Mesodermal cell (in vitro differentiated cells): ENCODE data around the gene ZDHHC8.
A peak's percentile ranks its signal among the peaks of the same experiment; 100 is the strongest.

Experiments used
- H3K27ac ChIP-seq: 2 replicates; pipeline ENCODE4 v1.7.0; 2013; ENCODE audit warnings: mild to moderate bottlenecking, low read depth, low read length, moderate library complexity; ENCODE audit not compliant: severe bottlenecking
- H3K36me3 ChIP-seq: 2 replicates; pipeline ENCODE4 v1.7.1; 2013; ENCODE audit warnings: mild to moderate bottlenecking, low read length, moderate library complexity; ENCODE audit not compliant: control insufficient read depth, insufficient read depth
- H3K4me1 ChIP-seq: one replicate; pipeline ENCODE4 v1.7.1; 2013; ENCODE audit warnings: mild to moderate bottlenecking, low read length; ENCODE audit not compliant: insufficient read depth, control insufficient read depth, poor library complexity, severe bottlenecking
- H3K4me3 ChIP-seq: 2 replicates; pipeline ENCODE4 v1.7.0; 2013; ENCODE audit warnings: low read length, control low read depth, mild to moderate bottlenecking; ENCODE audit not compliant: insufficient read depth, poor library complexity, severe bottlenecking; ENCODE audit errors: extremely low read depth
- H3K9me3 ChIP-seq: 2 replicates; pipeline ENCODE4 v1.7.1; 2013; ENCODE audit warnings: mild to moderate bottlenecking, low read length, moderate library complexity; ENCODE audit not compliant: control insufficient read depth
- WGBS, 2 experiments: methylation state at CpG; one replicate each; pipeline ENCODE4 v1.1.5; 2013; ENCODE audit warnings: missing lambda C conversion rate in 2 of 2; ENCODE audit not compliant: insufficient coverage in 2 of 2; 5-methylcytosine and 5-hydroxymethylcytosine counted together

Gene ZDHHC8

GRCh38 chr22:20109411-20110358 is 21.9 kb upstream of the ZDHHC8 start:
- no peak overlapping the region for H3K27ac ChIP-seq
- H3K4me3 ChIP-seq = no peak overlapping the region
- H3K4me1 ChIP-seq = no peaks in the 10 kb centered on the region
- WGBS, 2 experiments = 95 to 97% methylated on average over 21 to 23 of the region's 23 CpGs
- H3K9me3 ChIP-seq = no peaks in the 10 kb centered on the region
- peaks cover 92% of the 10 kb centered on the region for H3K36me3 ChIP-seq

GRCh38 chr22:20110359-20110985 is 21.1 kb upstream of the ZDHHC8 start:
- Histone ChIP-seq H3K36me3 (peaks cover 92% of the 10 kb centered on the region), H3K9me3 (no peaks in the 10 kb centered on the region), H3K27ac (peak overlapping the region; percentile 10), H3K4me1 (peaks cover 2% of the 10 kb centered on the region), H3K4me3 (no peak overlapping the region)
- WGBS, 2 experiments = 88 to 96% methylated on average over 7 to 9 of the region's 9 CpGs

DNA sequence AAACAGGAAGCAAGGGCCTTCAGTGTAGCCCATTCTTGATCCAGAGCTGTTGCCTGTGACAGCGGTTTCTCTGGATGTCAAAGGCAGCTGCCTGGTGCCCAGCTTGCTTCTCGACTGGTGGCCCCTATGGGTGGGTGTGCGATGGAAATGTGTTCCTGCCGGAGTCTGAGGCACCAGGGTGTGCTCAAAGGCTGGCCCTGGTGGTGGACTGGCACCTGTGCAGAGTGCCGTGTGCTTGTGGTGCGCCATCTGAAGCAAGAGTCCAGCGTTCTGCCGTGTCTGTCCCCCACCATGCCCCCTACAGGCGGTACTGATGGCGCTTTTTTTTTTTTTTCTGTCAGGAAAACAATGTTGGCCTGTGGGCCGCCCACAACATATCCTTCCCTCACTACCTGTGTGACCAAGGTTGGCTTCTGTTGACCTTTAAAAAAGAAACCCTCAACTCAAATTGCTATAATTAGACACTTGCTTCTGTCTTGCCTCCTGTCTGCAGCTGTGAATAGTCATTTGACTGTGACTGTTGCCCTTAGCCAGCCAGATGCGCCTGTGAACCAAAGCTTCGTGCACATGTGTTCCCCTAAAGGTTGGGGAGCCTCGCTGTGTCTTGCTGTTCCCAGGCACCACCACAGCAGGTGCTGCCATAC is 20.4 kb upstream of the ZDHHC8 start:
- Histone ChIP-seq H3K27ac (peak overlapping the region; percentile 10), H3K4me3 (no peak overlapping the region), H3K9me3 (no peaks in the 10 kb centered on the region), H3K36me3 (peaks cover 92% of the 10 kb centered on the region), H3K4me1 (peaks cover 5% of the 10 kb centered on the region)
- 78 to 84% methylated on average over 14 of the region's 14 CpGs for WGBS, 2 experiments

DNA sequence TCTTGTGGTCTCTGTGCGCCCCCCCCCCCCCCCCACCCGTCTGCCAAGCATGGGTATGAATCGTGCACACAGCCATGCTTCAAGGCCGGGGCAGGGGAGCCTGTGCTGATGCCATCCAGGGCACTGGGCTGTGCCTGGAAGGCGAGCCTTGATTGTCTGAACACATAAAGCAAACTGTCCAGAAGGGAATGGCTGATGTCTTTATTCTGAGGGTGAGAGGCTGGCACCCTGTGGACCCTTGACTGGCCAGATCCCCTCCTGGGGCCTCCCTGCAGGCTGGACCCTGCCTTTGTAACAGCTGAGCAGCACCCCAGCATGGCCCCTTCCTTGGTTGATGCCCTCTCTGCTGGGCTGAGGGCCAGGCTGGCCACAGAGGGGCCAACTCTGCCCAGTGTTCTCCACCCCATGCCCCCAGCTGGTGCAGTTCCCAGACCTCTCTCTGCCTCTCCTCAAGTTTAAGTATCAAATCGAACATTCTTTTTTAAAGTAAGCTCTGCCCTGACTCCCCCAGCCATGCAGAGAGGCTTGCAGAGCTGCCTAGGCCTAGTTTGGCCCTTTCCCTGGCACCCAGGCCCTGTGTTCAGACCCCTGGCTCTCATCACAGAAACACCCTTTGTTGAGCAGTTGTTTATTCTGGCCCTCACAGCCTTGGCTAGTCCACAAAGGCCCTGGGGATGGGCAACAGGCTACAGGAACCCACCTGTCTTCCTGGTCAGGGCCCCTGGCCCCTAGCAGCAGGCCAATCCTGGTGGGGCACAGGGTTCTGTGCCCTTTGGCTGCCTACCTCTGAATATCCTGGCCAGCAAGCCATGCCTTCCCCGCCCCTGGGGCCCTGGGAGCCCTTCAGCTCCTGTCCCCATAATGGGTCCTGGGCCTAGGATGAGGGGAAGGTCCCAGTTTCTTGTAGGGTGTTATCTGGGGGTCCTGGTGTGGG is 19.6 kb upstream of the ZDHHC8 start:
- Histone ChIP-seq H3K27ac (no peak overlapping the region), H3K36me3 (peaks cover 85% of the 10 kb centered on the region), H3K9me3 (no peaks in the 10 kb centered on the region), H3K4me3 (no peak overlapping the region), H3K4me1 (peaks cover 6% of the 10 kb centered on the region)
- 96 to 100% methylated on average over 1 to 5 of the region's 7 CpGs for WGBS, 2 experiments

DNA sequence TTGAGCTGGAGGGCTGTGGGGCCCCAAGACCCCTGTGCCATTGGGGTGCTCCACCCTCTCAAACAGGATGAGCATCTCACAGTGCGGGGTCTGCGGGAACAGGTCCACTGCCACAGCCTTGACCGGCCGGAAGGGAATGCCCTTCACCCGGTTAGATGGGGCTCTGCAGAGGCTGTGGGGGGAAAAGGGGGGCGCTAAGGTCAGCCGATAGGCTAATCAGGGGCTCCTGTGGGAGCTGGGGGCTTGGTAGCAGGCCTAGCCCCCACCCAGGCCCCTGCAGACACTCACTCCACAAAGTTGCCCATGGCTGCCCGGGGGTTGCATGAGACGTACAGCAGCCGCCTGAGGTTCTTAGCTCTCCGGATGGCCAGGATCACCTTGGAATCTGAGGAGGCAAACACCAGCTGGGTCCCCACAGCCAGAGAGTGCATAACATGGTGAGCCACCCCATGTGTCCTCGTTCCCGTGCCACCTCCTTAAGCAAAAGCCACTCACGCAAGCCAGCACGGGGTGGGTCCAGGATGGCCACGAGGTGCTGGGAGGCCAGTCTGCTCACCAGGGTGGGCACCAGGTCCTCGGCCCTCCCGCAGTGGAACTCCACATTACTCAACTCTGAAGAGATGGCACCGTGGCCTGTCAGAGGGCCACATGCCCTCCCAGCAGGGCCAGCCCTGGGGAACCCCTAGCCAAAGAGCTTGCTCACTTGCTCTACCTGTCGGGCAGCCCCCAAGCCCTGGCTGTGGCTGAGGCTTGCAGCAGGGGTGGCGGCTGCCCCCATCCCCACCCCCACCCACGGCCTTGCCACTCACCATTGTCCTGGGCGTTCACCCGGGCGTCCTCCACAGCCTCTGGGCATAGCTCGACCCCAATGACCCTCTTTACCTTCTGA is 18.7 kb upstream of the ZDHHC8 start:
- Histone ChIP-seq H3K4me3 (no peak overlapping the region), H3K4me1 (peaks cover 6% of the 10 kb centered on the region), H3K36me3 (peaks cover 76% of the 10 kb centered on the region), H3K9me3 (no peaks in the 10 kb centered on the region), H3K27ac (no peak overlapping the region)
- 95 to 97% methylated on average over 19 to 21 of the region's 26 CpGs for WGBS, 2 experiments

DNA sequence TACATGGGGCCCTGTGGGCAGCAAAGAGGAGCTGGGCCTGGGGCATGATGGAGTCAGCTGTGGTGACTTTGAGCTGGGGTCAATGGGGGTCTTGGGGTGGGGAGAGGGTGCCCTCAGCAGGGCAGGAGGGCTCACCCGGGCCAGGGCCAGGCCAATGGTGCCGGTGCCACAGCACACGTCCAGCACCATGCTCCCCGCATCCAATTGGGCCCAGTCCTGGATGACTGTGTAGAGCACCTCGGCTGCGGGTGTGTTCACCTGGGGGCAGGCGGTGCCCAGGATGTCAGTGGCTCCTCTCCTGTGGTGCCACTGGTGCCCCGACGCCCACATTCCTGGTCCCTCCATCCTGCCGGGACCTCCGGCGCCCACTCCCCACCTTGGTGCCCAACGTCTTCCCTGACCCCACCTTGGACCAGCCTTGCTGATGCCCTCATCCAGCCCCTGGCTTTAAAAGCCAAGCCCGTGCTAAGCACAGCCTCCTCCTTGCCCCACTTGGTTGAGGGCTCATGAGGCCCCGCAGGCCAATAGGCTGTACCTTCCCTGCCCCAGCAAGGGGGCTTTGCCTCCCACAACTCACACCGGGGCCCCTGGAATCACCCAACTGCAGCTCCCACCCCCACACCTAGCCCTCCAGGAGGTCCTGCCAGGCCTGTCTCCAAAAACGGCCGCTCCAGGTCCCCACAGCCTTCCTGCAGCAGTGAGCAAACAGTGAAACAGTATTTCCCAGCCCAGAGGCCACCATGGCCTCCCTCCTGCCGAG is 17.9 kb upstream of the ZDHHC8 start:
- Histone ChIP-seq H3K9me3 (no peaks in the 10 kb centered on the region), H3K4me3 (no peak overlapping the region), H3K4me1 (peaks cover 8% of the 10 kb centered on the region), H3K36me3 (peaks cover 72% of the 10 kb centered on the region), H3K27ac (no peak overlapping the region)
- 95% methylated on average over 15 to 18 of the region's 19 CpGs for WGBS, 2 experiments

- H3K9me3 ChIP-seq = no peaks in the 10 kb centered on the region
- WGBS, 2 experiments = 94 to 97% methylated on average over 28 to 36 of the region's 36 CpGs
- H3K4me1 ChIP-seq = peaks cover 16% of the 10 kb centered on the region
- peaks cover 72% of the 10 kb centered on the region for H3K36me3 ChIP-seq
- H3K4me3 ChIP-seq = no peak overlapping the region
- H3K27ac ChIP-seq = no peak overlapping the region
Measured at GRCh38 chr22:20114506-20115475, 16.8 kb upstream of the ZDHHC8 start.

- H3K36me3 ChIP-seq = peaks cover 72% of the 10 kb centered on the region
- H3K4me3 ChIP-seq = peak within 1 kb of the TSS; percentile 98
- H3K27ac ChIP-seq = peak within 1 kb of the TSS; percentile 82
- no peaks in the 10 kb centered on the region for H3K9me3 ChIP-seq
- H3K4me1 ChIP-seq = peaks cover 16% of the 10 kb centered on the region
- WGBS, 2 experiments = 90 to 92% methylated on average over 28 to 29 of the region's 30 CpGs
Measured at GRCh38 chr22:20115691-20116375, 15.8 kb upstream of the ZDHHC8 start, which contains the start of gene RANBP1. Gene RANBP1, plus strand, starts transcription at chr22:20116104. Its CDS starts 81 bp downstream, at chr22:20116185.
